Measurements from ENCODE around the gene ETHE1. TPM values are rescaled to one million over a fixed set of nuclear protein-coding genes. Genes with fewer than 3 reads are reported as not detected.

Gene ETHE1
- polyA plus RNA-seq, 1 donor from 2014 or later, result 40.9 TPM

DNA sequence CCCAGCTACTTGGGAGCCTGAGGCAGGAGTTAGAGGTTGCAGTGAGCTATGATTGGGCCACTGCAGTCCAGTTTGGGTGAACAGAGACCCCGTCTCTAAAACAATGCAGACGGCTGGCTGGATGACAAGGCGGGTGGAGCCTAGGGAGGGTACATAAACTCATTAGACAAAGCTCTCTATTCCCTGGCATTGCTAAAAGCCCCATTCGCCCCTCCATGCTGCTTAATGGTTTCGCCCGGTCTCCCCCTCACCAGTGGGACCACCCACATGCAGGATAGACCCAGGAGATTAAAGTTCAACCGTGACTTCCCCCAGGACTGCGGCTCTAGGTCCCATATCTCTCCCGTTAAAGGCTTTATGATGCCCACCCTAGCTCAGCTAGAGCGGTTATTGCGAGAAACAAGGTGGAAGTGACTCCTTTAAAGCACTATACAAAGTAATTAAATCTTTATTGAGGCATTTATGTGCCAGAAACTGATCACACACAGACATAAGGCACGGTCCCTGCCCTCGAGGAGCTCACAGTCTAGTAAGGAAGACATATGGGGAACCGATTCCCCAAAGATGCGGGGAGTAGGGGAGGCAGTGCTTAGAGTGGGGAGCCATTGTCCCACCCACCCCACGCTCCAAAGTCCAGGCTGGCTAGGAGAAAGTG, 66.5 kb downstream of the ETHE1 start:
- Histone ChIP-seq H3K9ac (ENCODE audit: low read length) (no peak overlapping the region), H3K36me3 (ENCODE audit: insufficient read depth, low read length) (no peaks in the 10 kb centered on the region), H3K9me3 (ENCODE audit: low read length) (no peaks in the 10 kb centered on the region), H3K27ac (ENCODE audit: low read length) (no peak overlapping the region), H3K4me2 (ENCODE audit: low read length) (no peak overlapping the region), H3K9me2 (ENCODE audit: insufficient read depth, low read length) (no peaks in the 10 kb centered on the region), H3K27me3 (ENCODE audit: insufficient read depth, low read depth, low read length) (no peaks in the 10 kb centered on the region), H3K79me2 (replicated peaks; ENCODE audit: insufficient read depth, low read length) (no peaks in the 10 kb centered on the region), H4K20me1 (ENCODE audit: insufficient read depth) (no peaks in the 10 kb centered on the region), H3K4me3 (ENCODE audit: low read length) (no peak overlapping the region), H2AFZ (ENCODE audit: low read depth, low read length) (no peak overlapping the region), H3F3A (ENCODE audit: insufficient read depth, low read length, poor library complexity, severe bottlenecking) (no peaks in the 10 kb centered on the region)
- no peak for TF ChIP-seq RAD21 (conservative IDR thresholded peaks at IDR 0.05)
- no peak for TF ChIP-seq EP300 (conservative IDR thresholded peaks at IDR 0.05; ENCODE audit: poor library complexity, severe bottlenecking)
- TF ChIP-seq TAF1 (IDR thresholded peaks at IDR 0.05; ENCODE audit: low read depth), result no peak
- no peak for TF ChIP-seq SMC3 (conservative IDR thresholded peaks at IDR 0.05; ENCODE audit: poor library complexity)
- TF ChIP-seq, protein P1, sequence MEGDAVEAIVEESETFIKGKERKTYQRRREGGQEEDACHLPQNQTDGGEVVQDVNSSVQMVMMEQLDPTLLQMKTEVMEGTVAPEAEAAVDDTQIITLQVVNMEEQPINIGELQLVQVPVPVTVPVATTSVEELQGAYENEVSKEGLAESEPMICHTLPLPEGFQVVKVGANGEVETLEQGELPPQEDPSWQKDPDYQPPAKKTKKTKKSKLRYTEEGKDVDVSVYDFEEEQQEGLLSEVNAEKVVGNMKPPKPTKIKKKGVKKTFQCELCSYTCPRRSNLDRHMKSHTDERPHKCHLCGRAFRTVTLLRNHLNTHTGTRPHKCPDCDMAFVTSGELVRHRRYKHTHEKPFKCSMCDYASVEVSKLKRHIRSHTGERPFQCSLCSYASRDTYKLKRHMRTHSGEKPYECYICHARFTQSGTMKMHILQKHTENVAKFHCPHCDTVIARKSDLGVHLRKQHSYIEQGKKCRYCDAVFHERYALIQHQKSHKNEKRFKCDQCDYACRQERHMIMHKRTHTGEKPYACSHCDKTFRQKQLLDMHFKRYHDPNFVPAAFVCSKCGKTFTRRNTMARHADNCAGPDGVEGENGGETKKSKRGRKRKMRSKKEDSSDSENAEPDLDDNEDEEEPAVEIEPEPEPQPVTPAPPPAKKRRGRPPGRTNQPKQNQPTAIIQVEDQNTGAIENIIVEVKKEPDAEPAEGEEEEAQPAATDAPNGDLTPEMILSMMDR (IDR thresholded peaks at IDR 0.05; ENCODE audit: poor library complexity, severe bottlenecking), result no peak
- TF ChIP-seq POLR2AphosphoS5 (IDR thresholded peaks at IDR 0.05), result no peak
- no peak for TF ChIP-seq EZH2 (IDR thresholded peaks at IDR 0.05; ENCODE audit: borderline replicate concordance, insufficient read depth, low read length, poor library complexity, severe bottlenecking)
- TF ChIP-seq, protein P2, sequence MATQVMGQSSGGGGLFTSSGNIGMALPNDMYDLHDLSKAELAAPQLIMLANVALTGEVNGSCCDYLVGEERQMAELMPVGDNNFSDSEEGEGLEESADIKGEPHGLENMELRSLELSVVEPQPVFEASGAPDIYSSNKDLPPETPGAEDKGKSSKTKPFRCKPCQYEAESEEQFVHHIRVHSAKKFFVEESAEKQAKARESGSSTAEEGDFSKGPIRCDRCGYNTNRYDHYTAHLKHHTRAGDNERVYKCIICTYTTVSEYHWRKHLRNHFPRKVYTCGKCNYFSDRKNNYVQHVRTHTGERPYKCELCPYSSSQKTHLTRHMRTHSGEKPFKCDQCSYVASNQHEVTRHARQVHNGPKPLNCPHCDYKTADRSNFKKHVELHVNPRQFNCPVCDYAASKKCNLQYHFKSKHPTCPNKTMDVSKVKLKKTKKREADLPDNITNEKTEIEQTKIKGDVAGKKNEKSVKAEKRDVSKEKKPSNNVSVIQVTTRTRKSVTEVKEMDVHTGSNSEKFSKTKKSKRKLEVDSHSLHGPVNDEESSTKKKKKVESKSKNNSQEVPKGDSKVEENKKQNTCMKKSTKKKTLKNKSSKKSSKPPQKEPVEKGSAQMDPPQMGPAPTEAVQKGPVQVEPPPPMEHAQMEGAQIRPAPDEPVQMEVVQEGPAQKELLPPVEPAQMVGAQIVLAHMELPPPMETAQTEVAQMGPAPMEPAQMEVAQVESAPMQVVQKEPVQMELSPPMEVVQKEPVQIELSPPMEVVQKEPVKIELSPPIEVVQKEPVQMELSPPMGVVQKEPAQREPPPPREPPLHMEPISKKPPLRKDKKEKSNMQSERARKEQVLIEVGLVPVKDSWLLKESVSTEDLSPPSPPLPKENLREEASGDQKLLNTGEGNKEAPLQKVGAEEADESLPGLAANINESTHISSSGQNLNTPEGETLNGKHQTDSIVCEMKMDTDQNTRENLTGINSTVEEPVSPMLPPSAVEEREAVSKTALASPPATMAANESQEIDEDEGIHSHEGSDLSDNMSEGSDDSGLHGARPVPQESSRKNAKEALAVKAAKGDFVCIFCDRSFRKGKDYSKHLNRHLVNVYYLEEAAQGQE (IDR thresholded peaks at IDR 0.05; ENCODE audit: borderline replicate concordance), result no peak
- TF ChIP-seq MXI1 (conservative IDR thresholded peaks at IDR 0.05; ENCODE audit: poor library complexity, severe bottlenecking), result no peak

DNA sequence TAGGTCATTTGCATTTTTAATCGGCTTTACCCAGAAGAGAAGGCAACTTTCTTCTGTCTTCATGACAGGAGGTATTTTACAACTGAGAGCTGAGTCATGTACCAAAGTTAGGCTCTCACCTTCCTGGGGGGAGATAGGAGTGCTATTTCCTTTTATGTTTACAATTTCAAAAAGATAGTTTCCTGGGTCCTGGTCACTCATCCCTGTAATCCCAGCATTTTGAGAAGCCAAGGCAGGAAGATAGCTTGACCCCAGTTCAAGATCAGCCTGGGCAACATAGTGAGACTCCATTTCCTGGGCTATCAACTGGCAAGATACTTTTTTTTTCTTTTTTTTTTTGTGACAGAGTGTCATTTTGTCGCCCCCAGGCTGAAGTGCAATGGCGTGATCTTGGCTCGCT, 69.2 kb downstream of the ETHE1 start:
- Histone ChIP-seq H3F3A (ENCODE audit: insufficient read depth, low read length, poor library complexity, severe bottlenecking) (no peaks in the 10 kb centered on the region), H3K9ac (ENCODE audit: low read length) (no peak overlapping the region), H2AFZ (ENCODE audit: low read depth, low read length) (no peak overlapping the region), H3K27me3 (ENCODE audit: insufficient read depth, low read depth, low read length) (no peaks in the 10 kb centered on the region), H3K36me3 (ENCODE audit: insufficient read depth, low read length) (no peaks in the 10 kb centered on the region), H3K4me3 (ENCODE audit: low read length) (no peak overlapping the region), H3K4me2 (ENCODE audit: low read length) (no peak overlapping the region), H3K79me2 (replicated peaks; ENCODE audit: insufficient read depth, low read length) (no peaks in the 10 kb centered on the region), H3K9me3 (ENCODE audit: low read length) (no peaks in the 10 kb centered on the region), H3K27ac (ENCODE audit: low read length) (no peak overlapping the region), H4K20me1 (ENCODE audit: insufficient read depth) (no peaks in the 10 kb centered on the region), H3K9me2 (ENCODE audit: insufficient read depth, low read length) (no peaks in the 10 kb centered on the region)
- no peak for TF ChIP-seq EZH2 (IDR thresholded peaks at IDR 0.05; ENCODE audit: borderline replicate concordance, insufficient read depth, low read length, poor library complexity, severe bottlenecking)
- no peak for TF ChIP-seq POLR2AphosphoS5 (IDR thresholded peaks at IDR 0.05)
- TF ChIP-seq MXI1 (conservative IDR thresholded peaks at IDR 0.05; ENCODE audit: poor library complexity, severe bottlenecking), result no peak
- TF ChIP-seq, protein P2 (IDR thresholded peaks at IDR 0.05; ENCODE audit: borderline replicate concordance), result no peak
